MM.1S (cell line): Measurements from ENCODE around the gene LOC128125822.

Experiments
- DNase-seq: peaks from one replicate; pipeline ENCODE4 v3.0.0-alpha.2; 2015
- H2AFZ ChIP-seq: fragments of 300-600 bp; sonication (generic); 2 replicates; pipeline ENCODE4 v1.6.0; 2016; ENCODE audit warnings: antibody characterized with exemption, low read length
- H3F3A ChIP-seq: fragments of 300-600 bp; sonication (generic); 2 replicates; pipeline ENCODE4 v1.6.1; 2016; ENCODE audit warnings: mild to moderate bottlenecking, antibody characterized with exemption, low read length, moderate library complexity, mixed read lengths; ENCODE audit not compliant: insufficient read depth
- H3K27ac ChIP-seq: fragments of 300-600 bp; sonication (generic); 2 replicates; pipeline ENCODE4 v1.5.1; 2016; ENCODE audit warnings: mild to moderate bottlenecking, low read length
- H3K27me3 ChIP-seq: fragments of 300-600 bp; sonication (generic); replicated peaks from 2 replicates; pipeline ENCODE4 v1.6.0; 2016; ENCODE audit warnings: low read length; ENCODE audit not compliant: insufficient read depth
- H3K36me3 ChIP-seq: fragments of 300-600 bp; sonication (generic); replicated peaks from 2 replicates; pipeline ENCODE4 v1.6.1; 2016; ENCODE audit warnings: mild to moderate bottlenecking, low read length, mixed read lengths; ENCODE audit not compliant: insufficient read depth
- H3K4me1 ChIP-seq: fragments of 300-600 bp; sonication (generic); 2 replicates; pipeline ENCODE4 v1.6.1; 2016; ENCODE audit warnings: low read length, mixed read lengths
- H3K4me2 ChIP-seq: fragments of 300-600 bp; sonication (generic); 2 replicates; pipeline ENCODE4 v1.6.0; 2016; ENCODE audit warnings: low read depth, low read length
- H3K4me3 ChIP-seq: fragments of 300-600 bp; sonication (generic); 2 replicates; pipeline ENCODE4 v1.5.1; 2016; ENCODE audit warnings: low read length, mixed read lengths
- H3K79me2 ChIP-seq: fragments of 300-600 bp; sonication (generic); 2 replicates; pipeline ENCODE4 v1.6.1; 2016; ENCODE audit warnings: mixed run types, low read length, mixed read lengths
- H3K9ac ChIP-seq: fragments of 300-600 bp; sonication (generic); 2 replicates; pipeline ENCODE4 v1.6.1; 2016; ENCODE audit warnings: low read length, mixed read lengths
- H3K9me2 ChIP-seq: fragments of 300-600 bp; sonication (generic); replicated peaks from 2 replicates; pipeline ENCODE4 v1.6.1; 2016; ENCODE audit warnings: mild to moderate bottlenecking, low read length, mixed read lengths; ENCODE audit not compliant: insufficient read depth
- H3K9me3 ChIP-seq: fragments of 300-600 bp; sonication (generic); replicated peaks from 2 replicates; pipeline ENCODE4 v1.6.1; 2016; ENCODE audit warnings: mild to moderate bottlenecking, low read length, mixed read lengths; ENCODE audit not compliant: insufficient read depth
- H4K20me1 ChIP-seq: fragments of 300-600 bp; sonication (generic); 2 replicates; pipeline ENCODE4 v1.6.1; 2016; ENCODE audit warnings: mild to moderate bottlenecking, low read length, moderate library complexity, mixed read lengths; ENCODE audit not compliant: insufficient read depth
- EZH2 ChIP-seq: fragments of 300-600 bp; sonication (generic); optimal IDR thresholded peaks from 2 replicates; pipeline ENCODE3; 2017; ENCODE audit warnings: low read depth, mild to moderate bottlenecking, antibody characterized with exemption, low read length, mixed read lengths
- EZH2phosphoT487 ChIP-seq: fragments of 300-600 bp; sonication (generic); IDR thresholded peaks from 2 replicates; pipeline ENCODE4 v1.6.1; 2018; ENCODE audit warnings: antibody characterized with exemption, low read length
- TF ChIP-seq, protein P1 (sequence below): fragments of 300-600 bp; sonication (generic); IDR thresholded peaks from 2 replicates; pipeline ENCODE4 v1.5.1; 2016; ENCODE audit warnings: antibody characterized with exemption, low read length, mixed read lengths

The LOC128125822 gene

DNA sequence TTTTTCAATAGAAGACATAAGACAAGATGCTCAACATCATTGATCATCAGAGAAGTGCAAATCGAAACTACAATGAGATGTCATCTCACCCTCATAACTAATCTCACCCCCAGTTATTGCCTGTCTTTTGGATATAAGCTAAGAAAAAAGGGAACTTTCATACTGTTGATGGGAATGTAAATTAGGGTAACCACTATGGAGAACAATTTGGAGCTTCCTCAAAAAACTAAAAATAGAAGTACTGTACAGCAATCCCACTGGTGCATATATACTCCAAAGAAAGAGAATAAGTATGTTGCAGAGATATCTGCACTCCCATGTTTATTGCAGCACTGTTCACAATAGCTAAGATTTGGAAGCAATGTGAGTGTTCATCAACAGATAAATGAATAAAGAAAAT is 37.0 kb downstream of the LOC128125822 start:
- no peaks in the 10 kb centered on the region for H4K20me1 ChIP-seq
- no peaks in the 10 kb centered on the region for H3F3A ChIP-seq
- no peaks in the 10 kb centered on the region for H3K9me2 ChIP-seq
- no peak overlapping the region for H2AFZ ChIP-seq
- H3K27me3 ChIP-seq: no peaks in the 10 kb centered on the region
- TF ChIP-seq EZH2: no peak
- no peak for TF ChIP-seq EZH2phosphoT487
- TF ChIP-seq, protein P1, sequence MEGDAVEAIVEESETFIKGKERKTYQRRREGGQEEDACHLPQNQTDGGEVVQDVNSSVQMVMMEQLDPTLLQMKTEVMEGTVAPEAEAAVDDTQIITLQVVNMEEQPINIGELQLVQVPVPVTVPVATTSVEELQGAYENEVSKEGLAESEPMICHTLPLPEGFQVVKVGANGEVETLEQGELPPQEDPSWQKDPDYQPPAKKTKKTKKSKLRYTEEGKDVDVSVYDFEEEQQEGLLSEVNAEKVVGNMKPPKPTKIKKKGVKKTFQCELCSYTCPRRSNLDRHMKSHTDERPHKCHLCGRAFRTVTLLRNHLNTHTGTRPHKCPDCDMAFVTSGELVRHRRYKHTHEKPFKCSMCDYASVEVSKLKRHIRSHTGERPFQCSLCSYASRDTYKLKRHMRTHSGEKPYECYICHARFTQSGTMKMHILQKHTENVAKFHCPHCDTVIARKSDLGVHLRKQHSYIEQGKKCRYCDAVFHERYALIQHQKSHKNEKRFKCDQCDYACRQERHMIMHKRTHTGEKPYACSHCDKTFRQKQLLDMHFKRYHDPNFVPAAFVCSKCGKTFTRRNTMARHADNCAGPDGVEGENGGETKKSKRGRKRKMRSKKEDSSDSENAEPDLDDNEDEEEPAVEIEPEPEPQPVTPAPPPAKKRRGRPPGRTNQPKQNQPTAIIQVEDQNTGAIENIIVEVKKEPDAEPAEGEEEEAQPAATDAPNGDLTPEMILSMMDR: no peak
- H3K9me3 ChIP-seq: no peaks in the 10 kb centered on the region
- no peaks in the 10 kb centered on the region for H3K4me1 ChIP-seq
- no peak for DNase-seq
- no peak overlapping the region for H3K4me2 ChIP-seq
- H3K9ac ChIP-seq: no peak overlapping the region
- H3K27ac ChIP-seq: no peak overlapping the region
- no peaks in the 10 kb centered on the region for H3K36me3 ChIP-seq
- H3K79me2 ChIP-seq: no peaks in the 10 kb centered on the region
- no peak overlapping the region for H3K4me3 ChIP-seq

- TF ChIP-seq EZH2: no peak
- TF ChIP-seq, protein P1: no peak
- TF ChIP-seq EZH2phosphoT487: no peak
- no peak overlapping the region for H2AFZ ChIP-seq
Observed at GRCh38 chr6:63610944-63611343, 38.7 kb downstream of the LOC128125822 start.

GRCh38 chr6:63611560-63611959 is 39.3 kb downstream of the LOC128125822 start:
- DNase-seq: no peak
- H3F3A ChIP-seq: no peaks in the 10 kb centered on the region

More at GRCh38 chr6:63610944-63611343, 38.7 kb downstream of the LOC128125822 start:
- no peak for DNase-seq
- H3K27ac ChIP-seq: no peak overlapping the region
- no peaks in the 10 kb centered on the region for H3K9me3 ChIP-seq
- H3K9ac ChIP-seq: no peak overlapping the region
- H3K4me1 ChIP-seq: no peaks in the 10 kb centered on the region
- no peaks in the 10 kb centered on the region for H4K20me1 ChIP-seq
- no peaks in the 10 kb centered on the region for H3K79me2 ChIP-seq
- H3K27me3 ChIP-seq: no peaks in the 10 kb centered on the region
- H3K9me2 ChIP-seq: no peaks in the 10 kb centered on the region
- H3K36me3 ChIP-seq: no peaks in the 10 kb centered on the region
- no peak overlapping the region for H3K4me2 ChIP-seq
- no peak overlapping the region for H3K4me3 ChIP-seq
- H3F3A ChIP-seq: no peaks in the 10 kb centered on the region

More at GRCh38 chr6:63611560-63611959, 39.3 kb downstream of the LOC128125822 start:
- H3K9ac ChIP-seq: no peak overlapping the region
- H3K79me2 ChIP-seq: no peaks in the 10 kb centered on the region
- no peaks in the 10 kb centered on the region for H3K36me3 ChIP-seq
- H3K4me1 ChIP-seq: no peaks in the 10 kb centered on the region
- H3K4me2 ChIP-seq: no peak overlapping the region
- no peaks in the 10 kb centered on the region for H3K27me3 ChIP-seq
- no peak overlapping the region for H3K27ac ChIP-seq
- no peaks in the 10 kb centered on the region for H3K9me2 ChIP-seq
- H2AFZ ChIP-seq: no peak overlapping the region
- no peaks in the 10 kb centered on the region for H3K9me3 ChIP-seq
- H4K20me1 ChIP-seq: no peaks in the 10 kb centered on the region
- TF ChIP-seq EZH2phosphoT487 (no peak), EZH2 (no peak)
- TF ChIP-seq, protein P1: no peak
- H3K4me3 ChIP-seq: no peak overlapping the region
